ENCODE data around the gene PFKP. TPM values are rescaled to one million over a fixed set of nuclear protein-coding genes. Genes with fewer than 3 reads are reported as not detected.
A peak's percentile ranks its signal among the peaks of the same experiment; 100 is the strongest.

PFKP gene
- total RNA-seq, 1 donor from 2014 or later, result 23.5 TPM

- H3K4me1 ChIP-seq, result peaks cover 5% of the 10 kb centered on the region
- H3K9me3 ChIP-seq, result no peaks in the 10 kb centered on the region
- DNase-seq, result no peak
- no peak for ATAC-seq
- no peak overlapping the region for H3K4me3 ChIP-seq
- no peak for TF ChIP-seq CTCF (IDR thresholded peaks at IDR 0.05)
- peaks cover 11% of the 10 kb centered on the region for H3K36me3 ChIP-seq
- no peaks in the 10 kb centered on the region for H3K27me3 ChIP-seq (ENCODE audit: low read depth)
- no peak overlapping the region for H3K27ac ChIP-seq
- intact Hi-C loops (cut with DNase I), result no loop called here
Observed at GRCh38 chr10:3100856-3101640, 33.7 kb downstream of the PFKP start.

- peaks cover 11% of the 10 kb centered on the region for H3K36me3 ChIP-seq
Observed at GRCh38 chr10:3102720-3103427, 35.5 kb downstream of the PFKP start.

GRCh38 chr10:3103646-3104045 is 36.3 kb downstream of the PFKP start:
- no peak for TF ChIP-seq CTCF (IDR thresholded peaks at IDR 0.05)
- H3K4me3 ChIP-seq, result no peak overlapping the region
- H3K27ac ChIP-seq, result no peak overlapping the region
- no peaks in the 10 kb centered on the region for H3K4me1 ChIP-seq
- H3K36me3 ChIP-seq, result peaks cover 14% of the 10 kb centered on the region
- no peak for ATAC-seq
- no peaks in the 10 kb centered on the region for H3K27me3 ChIP-seq (ENCODE audit: low read depth)
- no peak for DNase-seq
- intact Hi-C loops (cut with DNase I), result no loop called here
- H3K9me3 ChIP-seq, result no peaks in the 10 kb centered on the region

More at GRCh38 chr10:3102720-3103427, 35.5 kb downstream of the PFKP start:
- no peaks in the 10 kb centered on the region for H3K4me1 ChIP-seq
- H3K9me3 ChIP-seq, result no peaks in the 10 kb centered on the region
- intact Hi-C loops (cut with DNase I), result no loop called here
- DNase-seq (no peak), ATAC-seq (no peak)
- H3K4me3 ChIP-seq, result no peak overlapping the region
- TF ChIP-seq CTCF (IDR thresholded peaks at IDR 0.05), result no peak
- peak overlapping the region; percentile 34 for H3K27ac ChIP-seq
- H3K27me3 ChIP-seq (ENCODE audit: low read depth), result no peaks in the 10 kb centered on the region

GRCh38 chr10:3104251-3104918 is 37.0 kb downstream of the PFKP start:
- DNase-seq, result no peak
- Histone ChIP-seq H3K27ac (no peak overlapping the region), H3K4me1 (no peaks in the 10 kb centered on the region), H3K4me3 (no peak overlapping the region), H3K27me3 (ENCODE audit: low read depth) (no peaks in the 10 kb centered on the region), H3K36me3 (peaks cover 22% of the 10 kb centered on the region), H3K9me3 (no peaks in the 10 kb centered on the region)
- intact Hi-C loops (cut with DNase I), result no loop called here
- no peak for ATAC-seq
- no peak for TF ChIP-seq CTCF (IDR thresholded peaks at IDR 0.05)

GRCh38 chr10:3105166-3105565 is 37.8 kb downstream of the PFKP start:
- DNase-seq, result no peak

More at GRCh38 chr10:3105166-3105565, 37.8 kb downstream of the PFKP start:
- TF ChIP-seq CTCF (IDR thresholded peaks at IDR 0.05), result no peak
- intact Hi-C loops (cut with DNase I), result no loop called here
- Histone ChIP-seq H3K36me3 (peaks cover 22% of the 10 kb centered on the region), H3K4me1 (no peaks in the 10 kb centered on the region), H3K4me3 (no peak overlapping the region), H3K27ac (no peak overlapping the region), H3K27me3 (ENCODE audit: low read depth) (no peaks in the 10 kb centered on the region), H3K9me3 (no peaks in the 10 kb centered on the region)
- no peak for ATAC-seq

All from lower lobe of right lung (tissue), 2 donors.